Measurements from ENCODE around the gene EIF5B.

Gene EIF5B

GRCh38 chr2:99417396-99417795 is 80.2 kb downstream of the EIF5B start:
- peaks cover 15% of the 10 kb centered on the region for H3K36me3 ChIP-seq (ENCODE audit: control insufficient read depth, insufficient read depth, low read length)
- H3K27me3 ChIP-seq (replicated peaks; ENCODE audit: control insufficient read depth, insufficient read depth, low read length): no peaks in the 10 kb centered on the region
- DNase-seq (ENCODE audit: extremely low read depth, insufficient read length): no peak
- no peak overlapping the region for H3K4me3 ChIP-seq (replicated peaks; ENCODE audit: low read depth, low read length)
- TF ChIP-seq CTCF (IDR thresholded peaks at IDR 0.05; ENCODE audit: insufficient read depth, low read length, poor library complexity, severe bottlenecking): no peak

DNA sequence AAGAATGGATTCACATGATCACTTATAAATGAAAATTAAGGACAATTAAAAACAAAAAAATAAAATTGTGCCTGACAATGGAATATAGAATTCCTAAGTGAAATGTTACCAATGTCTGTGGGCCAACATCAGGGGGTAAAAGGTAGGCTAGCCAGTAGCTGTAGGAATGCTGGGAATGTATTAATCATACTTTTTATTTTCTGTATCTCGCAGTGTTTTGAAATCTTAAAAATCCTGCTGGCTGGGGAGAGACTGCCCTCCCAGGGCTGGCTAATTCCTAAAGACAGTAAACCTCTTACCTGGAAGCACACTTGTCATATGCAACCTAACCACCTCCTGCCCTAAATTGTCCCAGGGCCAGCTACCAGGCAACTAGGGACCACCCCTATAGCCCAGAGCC is 82.8 kb downstream of the EIF5B start:
- H3K27me3 ChIP-seq (replicated peaks; ENCODE audit: control insufficient read depth, insufficient read depth, low read length): no peaks in the 10 kb centered on the region
- H3K4me3 ChIP-seq (replicated peaks; ENCODE audit: low read depth, low read length): no peak overlapping the region
- DNase-seq (ENCODE audit: extremely low read depth, insufficient read length): no peak
- no peak for TF ChIP-seq CTCF (IDR thresholded peaks at IDR 0.05; ENCODE audit: insufficient read depth, low read length, poor library complexity, severe bottlenecking)
- H3K36me3 ChIP-seq (ENCODE audit: control insufficient read depth, insufficient read depth, low read length): peaks cover 18% of the 10 kb centered on the region

- H3K36me3 ChIP-seq (ENCODE audit: control insufficient read depth, insufficient read depth, low read length): peaks cover 18% of the 10 kb centered on the region
- no peaks in the 10 kb centered on the region for H3K27me3 ChIP-seq (replicated peaks; ENCODE audit: control insufficient read depth, insufficient read depth, low read length)
- no peak for DNase-seq (ENCODE audit: extremely low read depth, insufficient read length)
- no peak for TF ChIP-seq CTCF (IDR thresholded peaks at IDR 0.05; ENCODE audit: insufficient read depth, low read length, poor library complexity, severe bottlenecking)
- no peak overlapping the region for H3K4me3 ChIP-seq (replicated peaks; ENCODE audit: low read depth, low read length)
These were observed 83.6 kb downstream of the EIF5B start for GRCh38 chr2:99420751-99421299.

- no peak for DNase-seq (ENCODE audit: extremely low read depth, insufficient read length)
- Histone ChIP-seq H3K4me3 (replicated peaks; ENCODE audit: low read depth, low read length) (no peak overlapping the region), H3K36me3 (ENCODE audit: control insufficient read depth, insufficient read depth, low read length) (peaks cover 18% of the 10 kb centered on the region), H3K27me3 (replicated peaks; ENCODE audit: control insufficient read depth, insufficient read depth, low read length) (no peaks in the 10 kb centered on the region)
- no peak for TF ChIP-seq CTCF (IDR thresholded peaks at IDR 0.05; ENCODE audit: insufficient read depth, low read length, poor library complexity, severe bottlenecking)
These were observed 84.3 kb downstream of the EIF5B start for GRCh38 chr2:99421469-99421868.

GRCh38 chr2:99422599-99422998 is 85.4 kb downstream of the EIF5B start:
- no peak for TF ChIP-seq CTCF (IDR thresholded peaks at IDR 0.05; ENCODE audit: insufficient read depth, low read length, poor library complexity, severe bottlenecking)
- Histone ChIP-seq H3K4me3 (replicated peaks; ENCODE audit: low read depth, low read length) (no peak overlapping the region), H3K27me3 (replicated peaks; ENCODE audit: control insufficient read depth, insufficient read depth, low read length) (no peaks in the 10 kb centered on the region), H3K36me3 (ENCODE audit: control insufficient read depth, insufficient read depth, low read length) (peaks cover 14% of the 10 kb centered on the region)
- no peak for DNase-seq (ENCODE audit: extremely low read depth, insufficient read length)

- Histone ChIP-seq H3K36me3 (ENCODE audit: control insufficient read depth, insufficient read depth, low read length) (peaks cover 15% of the 10 kb centered on the region), H3K4me3 (replicated peaks; ENCODE audit: low read depth, low read length) (no peak overlapping the region), H3K27me3 (replicated peaks; ENCODE audit: control insufficient read depth, insufficient read depth, low read length) (no peaks in the 10 kb centered on the region)
- DNase-seq (ENCODE audit: extremely low read depth, insufficient read length): no peak
- TF ChIP-seq CTCF (IDR thresholded peaks at IDR 0.05; ENCODE audit: insufficient read depth, low read length, poor library complexity, severe bottlenecking): no peak
These were observed 87.2 kb downstream of the EIF5B start for GRCh38 chr2:99424371-99424770.
